ENCODE data around the gene OR2H1.
"Not testable (repeated sequence)": the region's sequence is repeated elsewhere in the genome, so short reads cannot be mapped to it uniquely, and the experiment has no call there.

OR2H1 gene

DNA sequence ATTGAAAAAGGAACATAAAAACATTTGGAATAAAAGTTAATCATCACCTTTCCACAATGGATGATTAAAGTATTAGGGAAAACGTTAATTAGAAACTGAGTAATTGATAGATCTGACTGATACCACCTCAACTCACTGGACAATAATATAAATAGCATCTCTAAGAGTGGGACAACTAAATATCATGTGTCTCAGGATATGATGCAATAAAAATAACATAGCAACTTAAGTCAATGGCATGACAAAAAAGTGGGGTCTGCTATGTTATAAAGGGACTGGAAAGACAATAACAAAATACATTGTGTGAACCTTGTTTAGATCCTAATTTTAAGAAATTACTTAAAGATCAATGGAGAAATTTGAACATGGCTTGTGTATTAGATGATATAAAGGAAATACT is 31.9 kb upstream of the OR2H1 start:
- Histone ChIP-seq H3K4me1 (ENCODE audit: control insufficient read depth in 1 of 2, insufficient read depth in 1 of 2, low read depth in 1 of 2, low read length in 1 of 2) (no peaks in the 10 kb centered on the region), H3K36me3 (no peaks in the 10 kb centered on the region), H3K9me3 (no peaks in the 10 kb centered on the region), H3K27ac (no peak overlapping the region), H3K4me3 (ENCODE audit: low read depth in 1 of 2, low read length in 1 of 2) (no peak overlapping the region), H3K27me3 (no peaks in the 10 kb centered on the region)
- TF ChIP-seq, protein P1, sequence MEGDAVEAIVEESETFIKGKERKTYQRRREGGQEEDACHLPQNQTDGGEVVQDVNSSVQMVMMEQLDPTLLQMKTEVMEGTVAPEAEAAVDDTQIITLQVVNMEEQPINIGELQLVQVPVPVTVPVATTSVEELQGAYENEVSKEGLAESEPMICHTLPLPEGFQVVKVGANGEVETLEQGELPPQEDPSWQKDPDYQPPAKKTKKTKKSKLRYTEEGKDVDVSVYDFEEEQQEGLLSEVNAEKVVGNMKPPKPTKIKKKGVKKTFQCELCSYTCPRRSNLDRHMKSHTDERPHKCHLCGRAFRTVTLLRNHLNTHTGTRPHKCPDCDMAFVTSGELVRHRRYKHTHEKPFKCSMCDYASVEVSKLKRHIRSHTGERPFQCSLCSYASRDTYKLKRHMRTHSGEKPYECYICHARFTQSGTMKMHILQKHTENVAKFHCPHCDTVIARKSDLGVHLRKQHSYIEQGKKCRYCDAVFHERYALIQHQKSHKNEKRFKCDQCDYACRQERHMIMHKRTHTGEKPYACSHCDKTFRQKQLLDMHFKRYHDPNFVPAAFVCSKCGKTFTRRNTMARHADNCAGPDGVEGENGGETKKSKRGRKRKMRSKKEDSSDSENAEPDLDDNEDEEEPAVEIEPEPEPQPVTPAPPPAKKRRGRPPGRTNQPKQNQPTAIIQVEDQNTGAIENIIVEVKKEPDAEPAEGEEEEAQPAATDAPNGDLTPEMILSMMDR (IDR thresholded peaks at IDR 0.05) = no peak

DNA sequence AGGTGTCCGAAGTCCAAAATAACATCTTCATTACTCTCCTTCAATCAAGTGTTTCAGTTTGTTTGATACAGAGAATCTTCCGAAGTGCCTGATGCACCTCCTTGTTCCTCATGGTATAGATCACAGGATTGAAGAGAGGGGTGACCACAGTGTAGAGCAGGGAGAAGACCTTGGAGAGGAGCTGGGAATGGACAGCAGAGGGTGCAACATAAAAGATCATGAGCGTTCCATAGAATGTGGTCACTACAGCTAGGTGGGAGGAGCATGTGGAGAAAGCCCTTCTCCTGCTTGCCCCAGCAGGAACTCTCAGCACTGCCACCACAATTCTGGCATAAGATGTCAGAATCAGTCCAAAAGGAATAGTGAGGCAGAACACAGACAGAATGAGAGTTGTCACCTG is 30.3 kb upstream of the OR2H1 start:
- Histone ChIP-seq H3K27me3 (no peaks in the 10 kb centered on the region), H3K27ac (no peak overlapping the region), H3K4me1 (ENCODE audit: control insufficient read depth in 1 of 2, insufficient read depth in 1 of 2, low read depth in 1 of 2, low read length in 1 of 2) (no peaks in the 10 kb centered on the region), H3K4me3 (ENCODE audit: low read depth in 1 of 2, low read length in 1 of 2) (no peak overlapping the region), H3K9me3 (no peaks in the 10 kb centered on the region), H3K36me3 (no peaks in the 10 kb centered on the region)
- TF ChIP-seq, protein P1 (IDR thresholded peaks at IDR 0.05) = no peak

DNA sequence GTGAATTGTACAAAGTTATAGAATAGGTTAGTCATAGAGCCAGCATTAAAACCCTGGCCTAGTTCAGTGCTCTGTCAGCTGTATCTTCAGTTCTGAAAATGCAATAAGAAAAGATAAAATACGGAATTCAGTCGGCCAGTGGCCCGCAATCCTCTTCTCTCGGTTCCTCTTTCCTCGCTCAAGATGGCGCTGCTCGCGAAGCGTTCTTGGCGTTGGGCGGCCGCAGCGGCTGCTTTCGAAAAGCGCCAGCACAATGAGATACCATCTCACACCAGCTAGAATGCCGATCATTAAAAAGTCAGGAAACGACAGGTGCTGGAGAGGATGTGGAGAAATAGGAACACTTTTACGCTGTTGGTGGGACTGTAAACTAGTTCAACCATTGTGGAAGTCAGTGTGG is 20.2 kb upstream of the OR2H1 start:
- not testable (repeated sequence) for H3K27ac ChIP-seq; H3K9me3 ChIP-seq; H3K36me3 ChIP-seq; H3K4me3 ChIP-seq (ENCODE audit: low read depth in 1 of 2, low read length in 1 of 2); H3K4me1 ChIP-seq (ENCODE audit: control insufficient read depth in 1 of 2, insufficient read depth in 1 of 2, low read depth in 1 of 2, low read length in 1 of 2)
- H3K27me3 ChIP-seq = peaks cover 22% of the 10 kb centered on the region

DNA sequence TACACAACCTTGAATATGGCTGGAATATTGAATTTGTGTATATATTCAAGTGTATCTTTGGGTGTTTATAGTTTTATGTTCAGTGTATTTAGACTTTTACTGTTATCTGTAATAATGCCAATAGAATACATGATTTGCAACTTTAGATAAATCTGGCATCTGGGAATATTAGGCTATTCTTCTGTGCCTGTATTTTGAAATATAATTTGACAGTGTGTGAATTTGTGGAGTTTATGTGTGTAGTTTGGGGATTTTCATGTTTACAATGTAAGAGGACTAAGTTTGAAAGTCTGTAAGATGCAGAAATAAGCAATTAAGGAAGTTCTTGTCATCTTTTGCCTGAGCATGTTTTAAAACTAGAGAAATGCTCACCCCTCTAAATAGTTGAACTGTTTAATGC is 17.9 kb upstream of the OR2H1 start, which contains the start of gene OR10C1:
TSS of gene OR10C1 (plus strand) at position 301 of the 400 bp plus-strand sequence. CDS start 710 bp downstream, outside the sequence.
- TF ChIP-seq, protein P1 (IDR thresholded peaks at IDR 0.05) = no peak
- no peaks in the 10 kb centered on the region for H3K36me3 ChIP-seq
- no peaks in the 10 kb centered on the region for H3K9me3 ChIP-seq
- H3K27me3 ChIP-seq = peaks cover 9% of the 10 kb centered on the region
- no peaks in the 10 kb centered on the region for H3K4me1 ChIP-seq (ENCODE audit: control insufficient read depth in 1 of 2, insufficient read depth in 1 of 2, low read depth in 1 of 2, low read length in 1 of 2)
- no peak within 1 kb of the TSS for H3K4me3 ChIP-seq (ENCODE audit: low read depth in 1 of 2, low read length in 1 of 2)
- no peak within 1 kb of the TSS for H3K27ac ChIP-seq

DNA sequence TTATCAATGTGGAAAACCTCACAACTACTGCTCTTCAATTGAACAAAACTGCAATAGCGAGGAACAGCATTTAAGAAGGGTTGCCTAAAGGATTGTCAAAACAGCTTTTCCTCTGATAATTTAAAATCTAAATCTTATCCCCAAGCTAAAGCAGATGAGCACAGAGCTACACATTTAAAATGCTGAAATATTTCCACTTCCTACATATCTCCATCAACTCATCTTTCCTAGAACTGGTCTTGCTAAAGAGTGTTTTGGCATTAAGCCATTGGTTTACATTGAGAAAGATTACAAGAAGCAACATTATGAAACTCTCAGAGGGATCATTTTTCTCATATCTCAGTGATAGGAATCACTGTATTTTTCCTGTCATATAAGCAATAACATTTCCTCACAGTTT is 14.2 kb upstream of the OR2H1 start:
- Histone ChIP-seq H3K27me3 (no peaks in the 10 kb centered on the region), H3K4me1 (ENCODE audit: control insufficient read depth in 1 of 2, insufficient read depth in 1 of 2, low read depth in 1 of 2, low read length in 1 of 2) (no peaks in the 10 kb centered on the region), H3K4me3 (ENCODE audit: low read depth in 1 of 2, low read length in 1 of 2) (no peak overlapping the region), H3K36me3 (no peaks in the 10 kb centered on the region), H3K9me3 (no peaks in the 10 kb centered on the region), H3K27ac (no peak overlapping the region)
- TF ChIP-seq, protein P1 (IDR thresholded peaks at IDR 0.05) = no peak

DNA sequence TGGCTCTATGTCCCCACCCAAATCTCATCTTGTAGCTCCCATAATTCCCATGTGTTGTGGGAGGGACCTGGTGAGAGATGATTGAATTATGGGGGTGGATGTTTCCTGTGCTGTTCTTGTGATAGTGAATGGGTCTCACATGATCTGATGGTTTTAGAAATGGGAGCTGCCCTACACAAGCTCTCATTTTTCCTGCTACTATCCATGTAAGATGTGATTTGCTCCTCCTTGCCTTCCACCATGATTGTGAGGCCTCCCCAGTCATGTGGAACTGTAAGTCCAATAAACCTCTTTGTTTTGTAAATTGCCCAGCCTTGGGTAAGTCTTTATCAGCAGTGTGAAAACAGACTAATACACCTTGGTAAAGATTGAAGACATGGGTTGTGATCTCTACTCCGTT is 12.9 kb upstream of the OR2H1 start:
- H3K4me1 ChIP-seq (ENCODE audit: control insufficient read depth in 1 of 2, insufficient read depth in 1 of 2, low read depth in 1 of 2, low read length in 1 of 2); H3K27me3 ChIP-seq; H3K36me3 ChIP-seq; H3K27ac ChIP-seq; H3K9me3 ChIP-seq; H3K4me3 ChIP-seq (ENCODE audit: low read depth in 1 of 2, low read length in 1 of 2): not testable (repeated sequence)

DNA sequence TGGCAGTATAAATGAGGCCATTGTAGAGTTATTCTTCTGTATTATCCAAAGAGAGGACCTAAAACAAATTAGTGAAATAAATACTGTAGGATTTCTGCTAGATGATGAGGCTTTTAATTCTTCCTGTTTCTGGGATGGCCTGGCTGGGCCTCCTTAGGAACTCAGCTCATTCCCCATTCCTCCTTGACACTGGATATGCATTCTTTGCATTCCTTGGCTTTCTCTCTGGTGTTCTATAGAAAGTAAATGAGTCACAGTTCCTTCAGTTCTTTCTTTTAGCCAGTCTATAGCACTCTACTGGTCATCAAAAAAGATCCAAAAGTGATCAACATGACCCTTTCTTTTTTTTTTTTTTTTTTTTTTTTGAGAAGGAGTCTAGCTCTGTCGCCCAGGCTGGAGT is 9.3 kb upstream of the OR2H1 start:
- H3K4me3 ChIP-seq (ENCODE audit: low read depth in 1 of 2, low read length in 1 of 2) = no peak overlapping the region
- TF ChIP-seq, protein P1 (IDR thresholded peaks at IDR 0.05) = no peak
- no peaks in the 10 kb centered on the region for H3K36me3 ChIP-seq
- H3K27ac ChIP-seq = no peak overlapping the region
- H3K4me1 ChIP-seq (ENCODE audit: control insufficient read depth in 1 of 2, insufficient read depth in 1 of 2, low read depth in 1 of 2, low read length in 1 of 2) = no peaks in the 10 kb centered on the region
- no peaks in the 10 kb centered on the region for H3K27me3 ChIP-seq
- H3K9me3 ChIP-seq = no peaks in the 10 kb centered on the region

Data from neutrophil (primary cell).